H1 (cell line): ENCODE data around the gene MPV17. TPM values are rescaled to one million over a fixed set of nuclear protein-coding genes. Genes with fewer than 3 reads are reported as not detected.

Source experiments
- CTCF ChIA-PET: fragments of 300-600 bp; sonication (Branson Sonifier 250); formaldehyde crosslinking; loops from one replicate; lab custom pipeline; 2021; ENCODE audit not compliant: partially characterized antibody; lab: Charles Lee
- POLR2A ChIA-PET: fragments of 300-600 bp; sonication (Branson Sonifier 250); formaldehyde crosslinking; loops from one replicate; lab custom pipeline; 2021; ENCODE audit warnings: inconsistent platforms; ENCODE audit not compliant: partially characterized antibody; lab: Charles Lee
- DNase-seq, 2 experiments: peaks; one replicate each; pipeline versions ENCODE4 v3.0.0 to v3.0.0-alpha.2; 2010 to 2022; ENCODE audit warnings: low spot score in 2 of 2, low read depth in 1 of 2, mixed read lengths in 1 of 2
- FAIRE-seq: peaks from 2 replicates; lab custom pipeline; 2011; peaks lifted over from hg19 to GRCh38; lab: Jason Lieb, UNC
- H2AFZ ChIP-seq: 2 replicates; pipeline ENCODE4 v1.8.1; 2012; ENCODE audit warnings: low read length, inconsistent platforms
- H2AK5ac ChIP-seq: 2 replicates; pipeline ENCODE4 v1.6.1; 2013; ENCODE audit warnings: low read depth, low read length
- H2BK120ac ChIP-seq: replicated peaks from 2 replicates; pipeline ENCODE3; 2013; ENCODE audit warnings: low read depth, low read length, inconsistent platforms
- H2BK12ac ChIP-seq: 2 replicates; pipeline ENCODE4 v1.6.1; 2013; ENCODE audit warnings: low read depth, low read length
- H2BK15ac ChIP-seq: 2 replicates; pipeline ENCODE4 v1.6.1; 2013; ENCODE audit warnings: low read length
- H2BK20ac ChIP-seq: 2 replicates; pipeline ENCODE4 v1.6.1; 2013; ENCODE audit warnings: low read length
- H2BK5ac ChIP-seq: 2 replicates; pipeline ENCODE4 v1.6.1; 2013; ENCODE audit warnings: low read depth, low read length
- H3K14ac ChIP-seq: 2 replicates; pipeline ENCODE4 v1.6.1; 2013; ENCODE audit warnings: inconsistent platforms; ENCODE audit not compliant: insufficient read length
- H3K18ac ChIP-seq: 2 replicates; pipeline ENCODE4 v1.6.1; 2013; ENCODE audit warnings: low read length; ENCODE audit errors: extremely low read depth
- H3K23ac ChIP-seq: 2 replicates; pipeline ENCODE4 v1.6.1; 2013; ENCODE audit warnings: inconsistent platforms; ENCODE audit not compliant: insufficient read length
- H3K23me2 ChIP-seq: 2 replicates; pipeline ENCODE4 v1.6.1; 2013; ENCODE audit warnings: low read depth, low read length
- H3K27ac ChIP-seq: 2 replicates; pipeline ENCODE4 v1.6.1; 2011; ENCODE audit warnings: low read depth, low read length, inconsistent platforms
- H3K27me3 ChIP-seq, 4 experiments: replicated peaks in 1 of 4; 1 replicate in 1 of 4; 2 replicates in 3 of 4; pipeline versions ENCODE4 v1.6.1 to v1.8.1; 2011 to 2013; ENCODE audit warnings: low read length in 3 of 4, mild to moderate bottlenecking in 3 of 4, inconsistent platforms in 2 of 4, mixed read lengths in 2 of 4, moderate library complexity in 1 of 4; ENCODE audit not compliant: control insufficient read depth in 3 of 4, insufficient read depth in 3 of 4; ENCODE audit errors: extremely low read depth in 1 of 4
- H3K36me3 ChIP-seq, 4 experiments: 2 replicates each; pipeline versions ENCODE4 v1.6.1 to v1.8.1; 2011 to 2013; ENCODE audit warnings: mild to moderate bottlenecking in 4 of 4, low read length in 3 of 4, moderate library complexity in 2 of 4, control low read depth in 1 of 4, inconsistent platforms in 1 of 4; ENCODE audit not compliant: insufficient read depth in 4 of 4, control insufficient read depth in 2 of 4
- H3K4ac ChIP-seq: replicated peaks from 2 replicates; pipeline ENCODE3; 2013; ENCODE audit warnings: low read length, low read depth, mixed read lengths, inconsistent platforms; ENCODE audit not compliant: insufficient read length
- H3K4me1 ChIP-seq, 4 experiments: replicated peaks in 1 of 4; 1 replicate in 1 of 4; 2 replicates in 3 of 4; pipeline versions ENCODE4 v1.6.1 to v1.8.1; 2011 to 2013; ENCODE audit warnings: low read length in 3 of 4, inconsistent platforms in 2 of 4, mixed read lengths in 1 of 4; ENCODE audit not compliant: insufficient read depth in 4 of 4, control insufficient read depth in 3 of 4
- H3K4me2 ChIP-seq, 2 experiments: 2 replicates each; pipeline versions ENCODE4 v1.6.1 to v1.8.1; 2011 to 2013; ENCODE audit warnings: low read depth in 2 of 2, low read length in 2 of 2, control low read depth in 1 of 2, inconsistent platforms in 1 of 2, mild to moderate bottlenecking in 1 of 2; ENCODE audit not compliant: insufficient read depth in 1 of 2
- H3K4me3 ChIP-seq, 4 experiments: fragments of 200-600, 300-600 bp in 1 of 4; sonication (generic), shearing (Covaris generic), sonication (Bioruptor Twin) in 1 of 4; 2 replicates each; pipeline versions ENCODE4 v1.5.1 to v1.8.1; 2011 to 2016; ENCODE audit warnings: low read length in 4 of 4, low read depth in 3 of 4, control low read depth in 2 of 4, inconsistent platforms in 2 of 4, mild to moderate bottlenecking in 2 of 4, mixed read lengths in 1 of 4, moderate library complexity in 1 of 4; ENCODE audit not compliant: insufficient read depth in 2 of 4; ENCODE audit errors: extremely low read depth in 1 of 4
- H3K56ac ChIP-seq: replicated peaks from 2 replicates; pipeline ENCODE3; 2013; ENCODE audit warnings: low read depth, mild to moderate bottlenecking, mixed read lengths, low read length, inconsistent platforms; ENCODE audit not compliant: insufficient read length
- H3K79me1 ChIP-seq: 2 replicates; pipeline ENCODE4 v1.6.1; 2013; ENCODE audit warnings: low read depth, low read length, control low read depth
- H3K79me2 ChIP-seq, 2 experiments: 2 replicates each; pipeline versions ENCODE4 v1.6.1 to v1.8.1; 2012 to 2013; ENCODE audit warnings: low read length in 2 of 2, mild to moderate bottlenecking in 2 of 2, inconsistent platforms in 1 of 2; ENCODE audit not compliant: insufficient read depth in 2 of 2, control insufficient read depth in 1 of 2
- H3K9ac ChIP-seq, 4 experiments: replicated peaks in 1 of 4; 1 replicate in 1 of 4; 2 replicates in 3 of 4; pipeline versions ENCODE4 v1.6.1 to v1.8.1; 2011 to 2013; ENCODE audit warnings: low read depth in 3 of 4, low read length in 3 of 4, control low read depth in 2 of 4, mild to moderate bottlenecking in 2 of 4, moderate library complexity in 2 of 4, inconsistent platforms in 1 of 4; ENCODE audit errors: extremely low read depth in 1 of 4
- H3K9me3 ChIP-seq, 2 experiments: 2 replicates each; pipeline versions ENCODE4 v1.6.1 to v1.8.1; 2012 to 2013; ENCODE audit warnings: mild to moderate bottlenecking in 2 of 2, moderate library complexity in 2 of 2, control low read depth in 1 of 2, inconsistent platforms in 1 of 2, low read depth in 1 of 2, low read length in 1 of 2, mixed read lengths in 1 of 2; ENCODE audit not compliant: insufficient read depth in 2 of 2
- H4K20me1 ChIP-seq, 2 experiments: replicated peaks in 1 of 2; 2 replicates each; pipeline versions ENCODE3 to v1.8.1; 2011 to 2013; ENCODE audit warnings: inconsistent platforms in 2 of 2, low read length in 2 of 2, mild to moderate bottlenecking in 1 of 2; ENCODE audit not compliant: insufficient read depth in 2 of 2, control insufficient read depth in 1 of 2
- H4K5ac ChIP-seq: 2 replicates; pipeline ENCODE4 v1.6.1; 2013; ENCODE audit warnings: low read length, low read depth, mixed read lengths, inconsistent platforms; ENCODE audit not compliant: insufficient read length
- H4K8ac ChIP-seq: 2 replicates; pipeline ENCODE4 v1.8.0; 2013; ENCODE audit warnings: mild to moderate bottlenecking, moderate library complexity, low read length, inconsistent platforms; ENCODE audit not compliant: insufficient read depth; ENCODE audit errors: extremely low read depth
- H4K91ac ChIP-seq: replicated peaks from 2 replicates; pipeline ENCODE3; 2013; ENCODE audit warnings: low read length, mixed read lengths, inconsistent platforms; ENCODE audit not compliant: insufficient read length
- BACH1 ChIP-seq: IDR thresholded peaks from 2 replicates; pipeline ENCODE4 v1.6.1; 2012; ENCODE audit warnings: low read length, improper control_type of control experiment
- RXRA ChIP-seq: IDR thresholded peaks from 2 replicates; pipeline ENCODE4 v1.6.1; 2011; ENCODE audit warnings: low read depth, mild to moderate bottlenecking, low read length, moderate library complexity; ENCODE audit not compliant: insufficient read depth
- WGBS, 2 experiments: shearing (Covaris generic) in 1 of 2; methylation state at CpG; one replicate each; pipeline versions ENCODE4 v1.1.6 to v1.1.7; 2013 to 2015; ENCODE audit warnings: low lambda C conversion rate in 2 of 2, mixed read lengths in 2 of 2, inconsistent platforms in 1 of 2, low coverage in 1 of 2, missing lambda C conversion rate in 1 of 2; ENCODE audit not compliant: insufficient replicate concordance in 2 of 2, insufficient coverage in 1 of 2, insufficient read length in 1 of 2; ENCODE audit errors: extremely low coverage in 1 of 2, missing lambda C conversion rate in 1 of 2; 5-methylcytosine and 5-hydroxymethylcytosine counted together
- polyA plus RNA-seq, 7 experiments: library from polyadenylated mRNA; depleted of rRNA in 3 of 7; stranded (reverse) in 5 of 7; unstranded in 2 of 7; fragments of >200 nt in 5 of 7; fragments of 200-250 nt in 2 of 7; gene quantifications; 1 replicate in 5 of 7; 2 replicates in 1 of 7; 4 replicates in 1 of 7; pipeline versions ENCODE4 v1.2.1 to v1.2.3, GENCODE V29; 2011 to 2013; ENCODE audit warnings: missing spikeins in 2 of 7, mixed read lengths in 2 of 7
- total RNA-seq: library from RNA; stranded (reverse); fragmentation: NEBNext Ultra II Directional; extraction: Animal tissue kit (Norgen Biotek cat#: 25700); gene quantifications from 2 replicates; pipeline ENCODE4 v1.2.1, GENCODE V29; 2021

MPV17 gene
- total and polyA plus RNA-seq, 2 of the 8 experiments (the other 6 are each of a cell fraction or from before 2014, with no cell fraction given), result 45.2 to 181 TPM

GRCh38 chr2:27270131-27270530 is 52.8 kb downstream of the MPV17 start:
- Histone ChIP-seq H3K18ac (no peak overlapping the region), H3K27ac (no peak overlapping the region), H2BK120ac (no peak overlapping the region), H2AFZ (no peak overlapping the region), H4K20me1 (no peaks in the 10 kb centered on the region), H2AK5ac (no peak overlapping the region), H3K23ac (no peak overlapping the region), H2BK5ac (no peak overlapping the region), H4K91ac (no peak overlapping the region), H3K79me2 (no peaks in the 10 kb centered on the region), H3K4me3 (no peak overlapping the region), H3K4me2 (no peak overlapping the region), H4K8ac (no peak overlapping the region), H2BK15ac (no peak overlapping the region), H3K36me3 (no peaks in the 10 kb centered on the region)
- ChIA-PET CTCF (interaction anchor here (0.5 to 14.1 kb wide), 9 partner anchors 11 to 78 kb away, joined by 3 to 288 read pairs (median 4); partner anchors contain the start of genes DNAJC5G, TRIM54 and UCN), POLR2A (interaction anchor here (1.3 to 4.9 kb wide), 4 partner anchors 9 to 21 kb away, joined by 3 to 22 read pairs (median 5); partner anchors contain the start of gene TRIM54)
- no peak for FAIRE-seq
- no peak for DNase-seq
- WGBS, 2 experiments, result 96% methylated on average over 3 of the region's 3 CpGs; no CpG with 5 or more reads in 1 of the 2 experiments
- no peak for TF ChIP-seq RXRA
- no peak for TF ChIP-seq BACH1
- TF ChIP-seq, all 59 proteins: peak for 0
- Histone ChIP-seq H3K27me3 (peaks cover 6 to 20% (median 15%) of the 10 kb centered on the region in 4 experiments), H3K9me3 (no peaks in the 10 kb centered on the region), H4K5ac (no peak overlapping the region), H3K4me1 (peaks cover 0 to 3% (median 1%) of the 10 kb centered on the region in 4 experiments; a peak in 4 of 7 replicates), H2BK12ac (no peak overlapping the region), H3K14ac (no peak overlapping the region), H3K23me2 (no peaks in the 10 kb centered on the region), H3K4ac (no peak overlapping the region), H3K56ac (no peak overlapping the region), H2BK20ac (no peak overlapping the region), H3K79me1 (no peaks in the 10 kb centered on the region), H3K9ac (no peak overlapping the region)
